ENCODE data around the gene ITIH5.

The ITIH5 gene

DNA sequence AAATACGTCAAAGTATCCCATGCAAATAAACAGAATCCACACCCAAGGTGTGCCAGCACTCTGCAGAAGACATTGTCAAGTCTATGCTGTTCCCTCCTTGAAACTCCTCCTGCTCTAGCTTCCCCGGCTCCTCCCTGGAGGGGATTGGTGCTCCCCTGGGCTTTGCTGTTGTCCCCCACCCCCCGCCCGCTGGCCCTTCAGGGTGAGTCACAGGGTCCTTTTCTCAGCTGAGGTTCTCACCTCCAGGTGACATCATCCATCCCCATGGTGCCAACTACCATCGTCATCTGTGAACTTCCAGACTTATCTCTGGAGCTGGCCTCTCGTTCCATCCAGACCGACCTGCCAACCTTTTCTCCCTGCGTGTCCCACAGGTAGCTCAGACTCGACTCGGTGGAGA is 77.0 kb downstream of the ITIH5 start:
- no peak overlapping the region for H3K27ac ChIP-seq
- TF ChIP-seq, protein P1, sequence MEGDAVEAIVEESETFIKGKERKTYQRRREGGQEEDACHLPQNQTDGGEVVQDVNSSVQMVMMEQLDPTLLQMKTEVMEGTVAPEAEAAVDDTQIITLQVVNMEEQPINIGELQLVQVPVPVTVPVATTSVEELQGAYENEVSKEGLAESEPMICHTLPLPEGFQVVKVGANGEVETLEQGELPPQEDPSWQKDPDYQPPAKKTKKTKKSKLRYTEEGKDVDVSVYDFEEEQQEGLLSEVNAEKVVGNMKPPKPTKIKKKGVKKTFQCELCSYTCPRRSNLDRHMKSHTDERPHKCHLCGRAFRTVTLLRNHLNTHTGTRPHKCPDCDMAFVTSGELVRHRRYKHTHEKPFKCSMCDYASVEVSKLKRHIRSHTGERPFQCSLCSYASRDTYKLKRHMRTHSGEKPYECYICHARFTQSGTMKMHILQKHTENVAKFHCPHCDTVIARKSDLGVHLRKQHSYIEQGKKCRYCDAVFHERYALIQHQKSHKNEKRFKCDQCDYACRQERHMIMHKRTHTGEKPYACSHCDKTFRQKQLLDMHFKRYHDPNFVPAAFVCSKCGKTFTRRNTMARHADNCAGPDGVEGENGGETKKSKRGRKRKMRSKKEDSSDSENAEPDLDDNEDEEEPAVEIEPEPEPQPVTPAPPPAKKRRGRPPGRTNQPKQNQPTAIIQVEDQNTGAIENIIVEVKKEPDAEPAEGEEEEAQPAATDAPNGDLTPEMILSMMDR (IDR thresholded peaks at IDR 0.05): no peak
- no peak for TF ChIP-seq ZFX (IDR thresholded peaks at IDR 0.05; ENCODE audit: borderline replicate concordance)

DNA sequence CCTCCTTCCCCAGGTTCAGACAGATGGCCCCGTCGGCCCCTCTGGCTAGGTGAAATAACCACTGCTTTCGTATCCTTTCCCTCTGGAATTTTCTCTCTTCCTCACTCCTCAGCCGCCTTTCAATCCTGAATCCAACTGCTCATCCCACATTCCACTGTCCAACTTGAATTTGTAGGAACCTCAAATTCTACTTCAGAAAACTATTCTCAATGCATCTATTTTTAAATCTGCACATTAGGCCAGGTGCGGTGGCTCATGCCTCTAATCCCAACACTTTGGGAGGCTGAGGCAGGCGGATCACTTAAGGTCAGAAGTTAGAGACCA is 78.9 kb downstream of the ITIH5 start:
- no peak overlapping the region for H3K27ac ChIP-seq
- no peak for TF ChIP-seq ZFX (IDR thresholded peaks at IDR 0.05; ENCODE audit: borderline replicate concordance)
- TF ChIP-seq, protein P1 (IDR thresholded peaks at IDR 0.05): no peak

DNA sequence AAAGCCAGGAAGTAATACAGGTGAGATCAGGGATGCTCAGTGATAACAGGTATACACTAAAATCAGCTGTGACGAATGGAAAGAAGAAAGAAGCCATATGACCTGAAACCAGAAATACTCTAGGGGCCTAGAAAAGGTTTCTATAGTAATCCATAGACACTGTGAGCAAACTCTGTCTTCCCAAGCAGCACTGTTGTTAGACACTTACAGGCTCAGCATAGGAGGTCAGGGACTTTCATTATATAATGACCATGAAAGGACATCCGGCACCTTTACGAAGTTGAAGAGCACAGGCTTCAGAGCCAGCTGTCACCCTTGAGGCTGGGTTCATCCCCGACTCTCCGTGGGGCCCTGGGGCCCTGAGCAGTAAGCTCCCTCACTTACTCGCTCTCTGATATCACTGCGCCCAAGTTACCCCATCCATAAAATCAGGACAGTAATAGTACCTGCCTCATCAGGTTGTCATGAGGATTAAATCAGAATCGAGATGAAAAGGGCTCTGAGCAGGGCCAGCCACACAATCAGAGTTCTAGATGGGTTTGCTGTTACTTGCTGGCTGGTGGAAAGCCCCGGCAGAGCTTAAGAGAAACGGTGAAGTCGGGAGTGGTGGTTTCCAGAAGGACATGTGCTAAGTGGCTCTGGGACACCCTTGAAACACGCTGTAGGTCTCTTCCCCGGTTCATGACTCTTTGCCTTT is 79.5 kb downstream of the ITIH5 start:
- H3K27ac ChIP-seq: no peak overlapping the region
- no peak for TF ChIP-seq ZFX (IDR thresholded peaks at IDR 0.05; ENCODE audit: borderline replicate concordance)
- TF ChIP-seq, protein P1 (IDR thresholded peaks at IDR 0.05): no peak

DNA sequence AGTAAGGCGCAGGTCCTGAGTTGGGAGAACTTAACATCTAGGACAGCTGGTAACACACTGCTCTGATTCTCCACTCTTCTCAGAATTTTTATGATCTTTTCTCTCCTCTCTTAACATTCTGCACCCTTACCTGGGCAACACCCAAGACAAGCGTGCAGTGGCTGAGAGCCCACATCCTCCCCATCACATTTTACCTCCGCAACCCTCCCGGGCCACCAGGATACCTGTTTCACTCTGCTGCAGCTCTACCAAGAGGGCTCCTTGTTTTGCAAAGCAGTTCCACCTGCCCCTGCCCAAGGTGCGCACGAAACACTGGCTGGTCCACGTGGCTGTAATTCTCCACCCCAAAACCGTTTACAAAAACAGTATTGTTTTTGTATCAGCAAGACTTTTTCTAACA is 81.5 kb downstream of the ITIH5 start:
- H3K27ac ChIP-seq: no peak overlapping the region
- TF ChIP-seq, protein P1 (IDR thresholded peaks at IDR 0.05): no peak
- TF ChIP-seq ZFX (IDR thresholded peaks at IDR 0.05; ENCODE audit: borderline replicate concordance): no peak

DNA sequence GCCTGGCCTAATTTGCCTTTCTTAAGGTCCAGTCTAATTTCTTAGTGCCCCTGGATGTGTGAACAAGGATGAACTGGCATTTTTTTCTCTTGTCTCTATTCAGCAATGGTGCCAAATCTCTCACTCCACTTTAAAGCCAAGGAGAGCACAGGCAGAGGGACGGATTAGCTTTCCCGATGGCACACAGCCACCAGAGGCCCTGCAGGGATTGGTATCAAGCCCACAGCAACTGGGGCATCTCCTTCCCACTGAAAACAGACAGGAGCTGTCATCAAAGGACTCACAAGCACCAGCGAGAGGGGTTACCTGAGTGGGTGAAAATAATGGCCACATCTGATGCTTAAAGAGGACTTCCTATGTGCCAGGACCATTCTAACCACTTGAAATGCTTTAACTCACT is 83.1 kb downstream of the ITIH5 start:
- H3K27ac ChIP-seq: no peak overlapping the region
- TF ChIP-seq, protein P1 (IDR thresholded peaks at IDR 0.05): no peak

DNA sequence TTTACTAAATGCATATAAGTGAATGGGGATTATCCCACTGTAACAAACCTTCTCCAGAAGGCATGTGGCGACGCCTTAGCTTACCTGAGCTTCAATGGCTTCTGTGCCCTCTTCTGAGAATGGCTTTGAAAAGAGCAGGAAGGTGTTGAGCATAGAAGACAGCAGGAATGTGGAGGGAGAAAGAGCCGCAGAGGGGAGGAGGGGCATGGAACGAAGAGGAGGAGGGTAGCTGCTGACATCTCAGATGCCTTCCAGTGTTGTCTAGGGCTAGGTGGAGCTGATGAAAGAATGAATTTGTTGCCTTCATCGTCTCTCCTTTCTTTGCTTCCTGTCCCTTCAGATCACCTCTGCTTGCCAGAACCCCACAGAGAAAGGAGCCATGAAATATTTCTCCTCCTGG is 86.2 kb downstream of the ITIH5 start:
- no peak overlapping the region for H3K27ac ChIP-seq
- no peak for TF ChIP-seq ZFX (IDR thresholded peaks at IDR 0.05; ENCODE audit: borderline replicate concordance)
- TF ChIP-seq, protein P1 (IDR thresholded peaks at IDR 0.05): no peak

DNA sequence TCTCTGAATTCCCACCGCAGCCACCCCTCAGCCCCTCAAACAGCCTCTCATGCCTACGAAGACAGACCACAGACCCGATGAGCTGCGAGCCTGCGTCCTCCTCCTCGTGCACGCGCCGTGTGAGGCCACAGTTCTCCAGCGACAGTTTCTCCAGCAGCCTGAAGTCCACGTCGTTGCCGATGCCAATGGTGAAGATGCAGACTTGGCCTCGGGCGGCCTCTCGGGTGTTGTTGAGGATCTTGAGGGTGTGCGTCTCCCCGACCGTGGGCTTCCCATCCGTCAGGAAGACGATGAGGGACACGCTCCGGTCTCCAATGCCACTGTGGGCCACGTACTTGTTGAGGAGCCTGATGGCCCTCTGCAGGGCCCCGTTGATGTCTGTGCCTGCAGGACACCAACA is 87.1 kb downstream of the ITIH5 start:
- TF ChIP-seq ZFX (IDR thresholded peaks at IDR 0.05; ENCODE audit: borderline replicate concordance): no peak
- TF ChIP-seq, protein P1 (IDR thresholded peaks at IDR 0.05): no peak
- H3K27ac ChIP-seq: no peak overlapping the region

Measured in 22Rv1 (cell line).